HepG2 (cell line): ENCODE results near the gene TOP2A. TPM values are rescaled to one million over a fixed set of nuclear protein-coding genes. Genes with fewer than 3 reads are reported as not detected.

Source experiments
- ATAC-seq: fragments of 200-7000 bp; cut with Tn5 transposase; 3 replicates; pipeline ENCODE4 v1.9.1; 2020; ENCODE audit warnings: mild to moderate bottlenecking, moderate library complexity
- BruUV-seq: library from RNA; stranded (reverse); fragments of 400-500 nt; replicated peaks from 2 replicates; lab custom pipeline; 2021; lab: Mats Ljungman, UMichigan
- CTCF ChIA-PET: fragments of 300-600 bp; formaldehyde crosslinking; extraction: SDS; loops from one replicate; lab custom pipeline; 2021; ENCODE audit warnings: low total read pairs, inconsistent platforms, low intra/inter-chr PET ratio; lab: Yijun Ruan, JAX
- POLR2A ChIA-PET: fragments of 350-600 bp; sonication (Branson Sonifier 250); formaldehyde crosslinking; loops from one replicate; lab custom pipeline; 2020; ENCODE audit warnings: antibody characterized with exemption, inconsistent platforms; lab: Yijun Ruan, JAX
- DNase-seq: peaks from one replicate; pipeline ENCODE4 v3.0.0-alpha.2; 2015; ENCODE audit warnings: low spot score
- FAIRE-seq: peaks from 3 replicates; lab custom pipeline; 2011; peaks lifted over from hg19 to GRCh38; lab: Jason Lieb, UNC
- H2AFZ ChIP-seq: one replicate; pipeline ENCODE4 v1.6.1; 2011; ENCODE audit warnings: low read length, inconsistent platforms
- H3K27ac ChIP-seq: fragments of 300-600 bp; 3 replicates; pipeline ENCODE4 v1.8.0; 2011; ENCODE audit warnings: mixed run types, mild to moderate bottlenecking, mixed read lengths, low read length, inconsistent platforms; ENCODE audit not compliant: insufficient read depth; ENCODE audit errors: extremely low read length
- H3K27me3 ChIP-seq, 2 experiments: fragments of 200-600 bp in 1 of 2; 2 replicates in 1 of 2; 3 replicates in 1 of 2; pipeline versions ENCODE4 v1.6.0 to v1.8.0; 2011; ENCODE audit warnings: low read length in 2 of 2, mild to moderate bottlenecking in 2 of 2, moderate library complexity in 2 of 2, inconsistent platforms in 1 of 2; ENCODE audit not compliant: insufficient read depth in 2 of 2, control insufficient read depth in 1 of 2
- H3K36me3 ChIP-seq, 2 experiments: fragments of 200-600 bp in 1 of 2; replicated peaks in 1 of 2; 2 replicates in 1 of 2; 3 replicates in 1 of 2; pipeline versions ENCODE4 v1.5.1 to v1.8.0; 2011; ENCODE audit warnings: low read length in 2 of 2, inconsistent platforms in 1 of 2; ENCODE audit not compliant: insufficient read depth in 2 of 2, control insufficient read depth in 1 of 2
- H3K4me1 ChIP-seq: 2 replicates; pipeline ENCODE4 v1.5.1; 2012; ENCODE audit warnings: low read length, inconsistent platforms; ENCODE audit not compliant: insufficient read depth
- H3K4me2 ChIP-seq: 2 replicates; pipeline ENCODE4 v1.6.0; 2011; ENCODE audit warnings: low read depth, low read length, inconsistent platforms
- H3K4me3 ChIP-seq, 3 experiments: fragments of 200-600 bp in 1 of 3; sonication (generic), shearing (Covaris generic) in 1 of 3; replicated peaks in 1 of 3; 2 replicates each; pipeline ENCODE4 v1.5.1; 2011 to 2016; ENCODE audit warnings: low read length in 3 of 3, inconsistent platforms in 2 of 3, low read depth in 2 of 3, mild to moderate bottlenecking in 2 of 3, control low read depth in 1 of 3, mixed read lengths in 1 of 3; ENCODE audit not compliant: insufficient read depth in 1 of 3
- H3K79me2 ChIP-seq: one replicate; pipeline ENCODE4 v1.6.1; 2011; ENCODE audit warnings: low read length, inconsistent platforms; ENCODE audit not compliant: insufficient read depth
- H3K9ac ChIP-seq: 2 replicates; pipeline ENCODE4 v1.6.0; 2011; ENCODE audit warnings: mild to moderate bottlenecking, low read depth, low read length, inconsistent platforms; ENCODE audit not compliant: insufficient read depth
- H3K9me3 ChIP-seq: 2 replicates; pipeline ENCODE4 v1.5.1; 2012; ENCODE audit warnings: mild to moderate bottlenecking, low read length
- H4K20me1 ChIP-seq: 2 replicates; pipeline ENCODE4 v1.6.0; 2011; ENCODE audit warnings: inconsistent platforms, mild to moderate bottlenecking, low read length, moderate library complexity; ENCODE audit not compliant: insufficient read depth
- IRF2 ChIP-seq: IDR thresholded peaks from 2 replicates; pipeline ENCODE4 v1.6.1; 2018; ENCODE audit warnings: missing genetic modification reagents, missing compliant biosample characterization
- WGBS: methylation state at CpG from one replicate; pipeline ENCODE4 v1.1.6; 2017; ENCODE audit warnings: low lambda C conversion rate; 5-methylcytosine and 5-hydroxymethylcytosine counted together
- in situ Hi-C: cut with HindIII; loops from 2 replicates; pipeline ENCODE4 v1.10.0; 2017; ENCODE audit warnings: low pct_unique_long_range_greater_than_20kb; ENCODE audit not compliant: extremely low pct_ligation_motif_present
- intact Hi-C: fragments of 100-400 bp; cut with micrococcal nuclease; formaldehyde crosslinking; loops from one replicate; pipeline ENCODE4 v1.10.0; 2022; ENCODE audit not compliant: unreplicated experiment
- polyA plus RNA-seq, 8 experiments: library from polyadenylated mRNA; depleted of rRNA in 3 of 8; stranded (reverse) in 7 of 8; unstranded in 1 of 8; fragments of >200 nt; fragmentation: Illumina TruSeq in 4 of 8; extraction: Trizol in 4 of 8; gene quantifications; 2 replicates each; pipeline versions ENCODE4 v1.2.1 to v1.2.3, GENCODE V29; 2011 to 2016; ENCODE audit warnings: low read depth in 4 of 8, missing spikeins in 1 of 8, mixed read lengths in 1 of 8; ENCODE audit not compliant: insufficient read depth in 1 of 8
- total RNA-seq, 5 experiments: library from RNA; depleted of rRNA; stranded (reverse); fragments of >200 nt; fragmentation: Illumina TruSeq; extraction: Trizol; gene quantifications; 2 replicates each; pipeline ENCODE4 v1.2.3, GENCODE V29; 2016; ENCODE audit warnings: low read depth in 1 of 5
- TF ChIP-seq, protein P1 (sequence below): sonication (generic); formaldehyde crosslinking; IDR thresholded peaks from 2 replicates; pipeline ENCODE4 v1.9.0; 2021; ENCODE audit warnings: mild to moderate bottlenecking, missing genetic modification reagents

The TOP2A gene
- total and polyA plus RNA-seq, 2 of the 13 experiments (the other 11 are each of a cell fraction or from before 2014, with no cell fraction given), result 108 to 327 TPM

- no peak overlapping the region for H3K27ac ChIP-seq
- ChIA-PET CTCF (no interaction called here), POLR2A (no interaction called here)
- no peak overlapping the region for H3K4me3 ChIP-seq
- H2AFZ ChIP-seq, result no peak overlapping the region
- H3K4me1 ChIP-seq, result peaks cover 30% of the 10 kb centered on the region
- no peaks in the 10 kb centered on the region for H3K79me2 ChIP-seq
- TF ChIP-seq, protein P1, sequence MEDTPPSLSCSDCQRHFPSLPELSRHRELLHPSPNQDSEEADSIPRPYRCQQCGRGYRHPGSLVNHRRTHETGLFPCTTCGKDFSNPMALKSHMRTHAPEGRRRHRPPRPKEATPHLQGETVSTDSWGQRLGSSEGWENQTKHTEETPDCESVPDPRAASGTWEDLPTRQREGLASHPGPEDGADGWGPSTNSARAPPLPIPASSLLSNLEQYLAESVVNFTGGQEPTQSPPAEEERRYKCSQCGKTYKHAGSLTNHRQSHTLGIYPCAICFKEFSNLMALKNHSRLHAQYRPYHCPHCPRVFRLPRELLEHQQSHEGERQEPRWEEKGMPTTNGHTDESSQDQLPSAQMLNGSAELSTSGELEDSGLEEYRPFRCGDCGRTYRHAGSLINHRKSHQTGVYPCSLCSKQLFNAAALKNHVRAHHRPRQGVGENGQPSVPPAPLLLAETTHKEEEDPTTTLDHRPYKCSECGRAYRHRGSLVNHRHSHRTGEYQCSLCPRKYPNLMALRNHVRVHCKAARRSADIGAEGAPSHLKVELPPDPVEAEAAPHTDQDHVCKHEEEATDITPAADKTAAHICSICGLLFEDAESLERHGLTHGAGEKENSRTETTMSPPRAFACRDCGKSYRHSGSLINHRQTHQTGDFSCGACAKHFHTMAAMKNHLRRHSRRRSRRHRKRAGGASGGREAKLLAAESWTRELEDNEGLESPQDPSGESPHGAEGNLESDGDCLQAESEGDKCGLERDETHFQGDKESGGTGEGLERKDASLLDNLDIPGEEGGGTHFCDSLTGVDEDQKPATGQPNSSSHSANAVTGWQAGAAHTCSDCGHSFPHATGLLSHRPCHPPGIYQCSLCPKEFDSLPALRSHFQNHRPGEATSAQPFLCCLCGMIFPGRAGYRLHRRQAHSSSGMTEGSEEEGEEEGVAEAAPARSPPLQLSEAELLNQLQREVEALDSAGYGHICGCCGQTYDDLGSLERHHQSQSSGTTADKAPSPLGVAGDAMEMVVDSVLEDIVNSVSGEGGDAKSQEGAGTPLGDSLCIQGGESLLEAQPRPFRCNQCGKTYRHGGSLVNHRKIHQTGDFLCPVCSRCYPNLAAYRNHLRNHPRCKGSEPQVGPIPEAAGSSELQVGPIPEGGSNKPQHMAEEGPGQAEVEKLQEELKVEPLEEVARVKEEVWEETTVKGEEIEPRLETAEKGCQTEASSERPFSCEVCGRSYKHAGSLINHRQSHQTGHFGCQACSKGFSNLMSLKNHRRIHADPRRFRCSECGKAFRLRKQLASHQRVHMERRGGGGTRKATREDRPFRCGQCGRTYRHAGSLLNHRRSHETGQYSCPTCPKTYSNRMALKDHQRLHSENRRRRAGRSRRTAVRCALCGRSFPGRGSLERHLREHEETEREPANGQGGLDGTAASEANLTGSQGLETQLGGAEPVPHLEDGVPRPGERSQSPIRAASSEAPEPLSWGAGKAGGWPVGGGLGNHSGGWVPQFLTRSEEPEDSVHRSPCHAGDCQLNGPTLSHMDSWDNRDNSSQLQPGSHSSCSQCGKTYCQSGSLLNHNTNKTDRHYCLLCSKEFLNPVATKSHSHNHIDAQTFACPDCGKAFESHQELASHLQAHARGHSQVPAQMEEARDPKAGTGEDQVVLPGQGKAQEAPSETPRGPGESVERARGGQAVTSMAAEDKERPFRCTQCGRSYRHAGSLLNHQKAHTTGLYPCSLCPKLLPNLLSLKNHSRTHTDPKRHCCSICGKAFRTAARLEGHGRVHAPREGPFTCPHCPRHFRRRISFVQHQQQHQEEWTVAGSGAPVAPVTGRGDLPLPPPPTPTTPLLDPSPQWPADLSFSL (CRISPR knock-in tag), result 0 out of 2 replicates have a peak, but pooled peaks have one; percentile 36
- TF ChIP-seq IRF2 (CRISPR knock-in tag), result no peak
- 75% methylated on average over 7 of the region's 7 CpGs for WGBS
- in situ Hi-C loops, result no loop called here
- intact Hi-C loops, result no loop called here
- H3K9me3 ChIP-seq, result no peaks in the 10 kb centered on the region
- no TSS peak for BruUV-seq
- no peak for FAIRE-seq
- no peaks in the 10 kb centered on the region for H3K27me3 ChIP-seq
- peaks cover 0 to 10% of the 10 kb centered on the region in 2 experiments; a peak in 3 of 5 replicates for H3K36me3 ChIP-seq
- H3K9ac ChIP-seq, result no peak overlapping the region
- no peak for ATAC-seq
- DNase-seq, result no peak
- no peaks in the 10 kb centered on the region for H4K20me1 ChIP-seq
- H3K4me2 ChIP-seq, result no peak overlapping the region
These were observed 34.6 kb upstream of the TOP2A start for GRCh38 chr17:40452216-40452787.
